ENCODE results near the gene DCXR. TPM values are rescaled to one million over a fixed set of nuclear protein-coding genes. Genes with fewer than 3 reads are reported as not detected.

DCXR gene
- total RNA-seq, 8 experiments from 2014 or later = 55.7 to 94.5 (median 80.7) TPM

- no peak for ATAC-seq (replicated peaks in 6 of 8)
- 60 to 100% (median 86%) methylated on average over 1 to 7 of the region's 20 CpGs; no CpG with 5 or more reads in 5 of the 10 experiments for WGBS, 10 experiments
- H3K27ac ChIP-seq = no peak overlapping the region
- peaks cover 12 to 13% of the 10 kb centered on the region in 2 donors for H3K4me1 ChIP-seq (replicated peaks in 1 of 2)
- H3K4me3 ChIP-seq = no peak overlapping the region
- in situ Hi-C loops (cut with MboI; ENCODE audit: low pct_unique_long_range_greater_than_20kb in 2 of 9, low sequenced_read_pairs in 9 of 9, unreplicated experiment in 9 of 9) = no loop called here
Measured at GRCh38 chr17:82063424-82064415, 26.2 kb upstream of the DCXR start.

- peaks cover 12 to 13% of the 10 kb centered on the region in 2 donors for H3K4me1 ChIP-seq (replicated peaks in 1 of 2)
- WGBS, 10 experiments = 96% methylated on average over 5 of the region's 9 CpGs; no CpG with 5 or more reads in 9 of the 10 experiments
- H3K27ac ChIP-seq = no peak overlapping the region
- ATAC-seq (replicated peaks in 6 of 8) = no peak
- H3K4me3 ChIP-seq = no peak overlapping the region
- in situ Hi-C loops (cut with MboI; ENCODE audit: low pct_unique_long_range_greater_than_20kb in 2 of 9, low sequenced_read_pairs in 9 of 9, unreplicated experiment in 9 of 9) = no loop called here
Measured at GRCh38 chr17:82062984-82063368, 25.5 kb upstream of the DCXR start.

GRCh38 chr17:82062076-82062983 is 24.8 kb upstream of the DCXR start:
- in situ Hi-C loops (cut with MboI; ENCODE audit: low pct_unique_long_range_greater_than_20kb in 2 of 9, low sequenced_read_pairs in 9 of 9, unreplicated experiment in 9 of 9) = no loop called here
- ATAC-seq (replicated peaks in 6 of 8) = no peak
- no peak overlapping the region for H3K4me3 ChIP-seq
- H3K4me1 ChIP-seq (replicated peaks in 1 of 2) = peaks cover 12 to 13% of the 10 kb centered on the region in 2 donors
- H3K27ac ChIP-seq = no peak overlapping the region
- WGBS, 10 experiments = 67 to 100% (median 82%) methylated on average over 1 to 10 of the region's 24 CpGs; no CpG with 5 or more reads in 6 of the 10 experiments

- in situ Hi-C loops (cut with MboI; ENCODE audit: low pct_unique_long_range_greater_than_20kb in 2 of 9, low sequenced_read_pairs in 9 of 9, unreplicated experiment in 9 of 9) = no loop called here
- H3K27ac ChIP-seq = no peak overlapping the region
- 100% methylated on average over 2 of the region's 34 CpGs; no CpG with 5 or more reads in 9 of the 10 experiments for WGBS, 10 experiments
- no peak for ATAC-seq (replicated peaks in 6 of 8)
- H3K4me1 ChIP-seq (replicated peaks in 1 of 2) = peaks cover 11% of the 10 kb centered on the region in 2 donors
- no peak overlapping the region for H3K4me3 ChIP-seq
Measured at GRCh38 chr17:82061047-82061925, 23.8 kb upstream of the DCXR start.

- WGBS, 10 experiments = 77 to 100% (median 100%) methylated on average over 1 to 4 of the region's 14 CpGs; no CpG with 5 or more reads in 7 of the 10 experiments
- H3K4me3 ChIP-seq = no peak overlapping the region
- H3K27ac ChIP-seq = no peak overlapping the region
- H3K4me1 ChIP-seq (replicated peaks in 1 of 2) = peaks cover 7% of the 10 kb centered on the region in 2 donors
- in situ Hi-C loops (cut with MboI; ENCODE audit: low pct_unique_long_range_greater_than_20kb in 2 of 9, low sequenced_read_pairs in 9 of 9, unreplicated experiment in 9 of 9) = no loop called here
- ATAC-seq (replicated peaks in 6 of 8) = no peak
Measured at GRCh38 chr17:82060614-82061013, 23.1 kb upstream of the DCXR start.

GRCh38 chr17:82060001-82060380 is 22.5 kb upstream of the DCXR start:
- H3K4me1 ChIP-seq (replicated peaks in 1 of 2) = peaks cover 7% of the 10 kb centered on the region in 2 donors
- H3K27ac ChIP-seq = peak overlapping the region in 1 of 2 donors; percentile 49
- no peak overlapping the region for H3K4me3 ChIP-seq
- in situ Hi-C loops (cut with MboI; ENCODE audit: low pct_unique_long_range_greater_than_20kb in 2 of 9, low sequenced_read_pairs in 9 of 9, unreplicated experiment in 9 of 9) = no loop called here
- WGBS, 10 experiments = 81 to 100% (median 91%) methylated on average over 1 to 12 of the region's 16 CpGs; no CpG with 5 or more reads in 7 of the 10 experiments
- no peak for ATAC-seq (replicated peaks in 6 of 8)

- in situ Hi-C loops (cut with MboI; ENCODE audit: low pct_unique_long_range_greater_than_20kb in 2 of 9, low sequenced_read_pairs in 9 of 9, unreplicated experiment in 9 of 9) = no loop called here
- Histone ChIP-seq H3K4me1 (replicated peaks in 1 of 2) (peaks cover 2% of the 10 kb centered on the region in 2 donors), H3K4me3 (no peak overlapping the region), H3K27ac (no peak overlapping the region)
- no peak for ATAC-seq (replicated peaks in 6 of 8)
- WGBS, 10 experiments = 70 to 100% (median 100%) methylated on average over 2 to 3 of the region's 19 CpGs; no CpG with 5 or more reads in 7 of the 10 experiments
Measured at GRCh38 chr17:82059272-82060000, 21.9 kb upstream of the DCXR start.

- ATAC-seq (replicated peaks in 6 of 8) = no peak
- Histone ChIP-seq H3K27ac (no peak overlapping the region), H3K4me1 (replicated peaks in 1 of 2) (no peaks in the 10 kb centered on the region), H3K4me3 (no peak overlapping the region)
- in situ Hi-C loops (cut with MboI; ENCODE audit: low pct_unique_long_range_greater_than_20kb in 2 of 9, low sequenced_read_pairs in 9 of 9, unreplicated experiment in 9 of 9) = no loop called here
- 67 to 100% (median 94%) methylated on average over 3 of the region's 10 CpGs; no CpG with 5 or more reads in 7 of the 10 experiments for WGBS, 10 experiments
Measured at GRCh38 chr17:82058855-82059249, 21.4 kb upstream of the DCXR start.

GRCh38 chr17:82058230-82058854 is 20.8 kb upstream of the DCXR start:
- Histone ChIP-seq H3K27ac (no peak overlapping the region), H3K4me3 (no peak overlapping the region), H3K4me1 (replicated peaks in 1 of 2) (no peaks in the 10 kb centered on the region)
- in situ Hi-C loops (cut with MboI; ENCODE audit: low pct_unique_long_range_greater_than_20kb in 2 of 9, low sequenced_read_pairs in 9 of 9, unreplicated experiment in 9 of 9) = no loop called here
- ATAC-seq (replicated peaks in 6 of 8) = peak in 1 of 8 experiments; percentile 2
- 60 to 100% (median 91%) methylated on average over 1 to 7 of the region's 17 CpGs; no CpG with 5 or more reads in 5 of the 10 experiments for WGBS, 10 experiments

- Histone ChIP-seq H3K4me1 (replicated peaks in 1 of 2) (peaks cover 7% of the 10 kb centered on the region in 2 donors), H3K27ac (no peak overlapping the region), H3K4me3 (no peak overlapping the region)
- peak in 2 of 8 experiments; percentile 3 to 12 for ATAC-seq (replicated peaks in 6 of 8)
- in situ Hi-C loops (cut with MboI; ENCODE audit: low pct_unique_long_range_greater_than_20kb in 2 of 9, low sequenced_read_pairs in 9 of 9, unreplicated experiment in 9 of 9) = no loop called here
- WGBS, 10 experiments = 80 to 100% (median 93%) methylated on average over 1 to 6 of the region's 29 CpGs; no CpG with 5 or more reads in 5 of the 10 experiments
Measured at GRCh38 chr17:82056729-82057621, 19.5 kb upstream of the DCXR start.
